HL-60/S4 treated with retinoic acid at 250 ng/mL for 4 days and 3 days (cell line): ENCODE data around the gene SLC25A26.

Experiments used
- in situ Hi-C: fragments of 300-500 bp; cut with MboI; formaldehyde crosslinking; loops from 2 replicates; pipeline ENCODE4 v1.7.0; 2022; ENCODE audit warnings: low sequenced_read_pairs

The SLC25A26 gene

GRCh38 chr3:66392512-66392911 lies 171.7 kb downstream of the SLC25A26 start:
- in situ Hi-C loops, result no loop called here

- in situ Hi-C loops, result no loop called here
These were observed 172.1 kb downstream of the SLC25A26 start for GRCh38 chr3:66392966-66393332.

GRCh38 chr3:66393333-66394005 lies 172.7 kb downstream of the SLC25A26 start:
- in situ Hi-C loops, result no loop called here

GRCh38 chr3:66394019-66394752 lies 173.4 kb downstream of the SLC25A26 start:
- in situ Hi-C loops, result no loop called here

GRCh38 chr3:66394753-66395249 lies 174.0 kb downstream of the SLC25A26 start:
- in situ Hi-C loops, result no loop called here

- in situ Hi-C loops, result no loop called here
These were observed 174.8 kb downstream of the SLC25A26 start for GRCh38 chr3:66395635-66396034.

GRCh38 chr3:66396161-66396760 lies 175.5 kb downstream of the SLC25A26 start:
- in situ Hi-C loops, result no loop called here

- in situ Hi-C loops, result no loop called here
These were observed 176.1 kb downstream of the SLC25A26 start for GRCh38 chr3:66396888-66397287.

GRCh38 chr3:66397745-66398144 lies 176.9 kb downstream of the SLC25A26 start:
- in situ Hi-C loops, result no loop called here

- in situ Hi-C loops, result no loop called here
These were observed 177.6 kb downstream of the SLC25A26 start for GRCh38 chr3:66398228-66399025.

GRCh38 chr3:66399529-66400232 lies 178.9 kb downstream of the SLC25A26 start:
- in situ Hi-C loops, result no loop called here

GRCh38 chr3:66400411-66401156 lies 179.8 kb downstream of the SLC25A26 start:
- in situ Hi-C loops, result no loop called here

GRCh38 chr3:66401157-66401550 lies 180.4 kb downstream of the SLC25A26 start:
- in situ Hi-C loops, result no loop called here

GRCh38 chr3:66401675-66402491 lies 181.1 kb downstream of the SLC25A26 start:
- in situ Hi-C loops, result no loop called here

- in situ Hi-C loops, result no loop called here
These were observed 181.9 kb downstream of the SLC25A26 start for GRCh38 chr3:66402596-66403290.

GRCh38 chr3:66403323-66403990 lies 182.7 kb downstream of the SLC25A26 start:
- in situ Hi-C loops, result no loop called here

- in situ Hi-C loops, result no loop called here
These were observed 183.4 kb downstream of the SLC25A26 start for GRCh38 chr3:66404197-66404596.
